Epithelial cell of esophagus (primary cell): Measurements from ENCODE around the gene GGA1.
A peak's percentile ranks its signal among the peaks of the same experiment; 100 is the strongest.
"Not testable (repeated sequence)": the region's sequence is repeated elsewhere in the genome, so short reads cannot be mapped to it uniquely, and the experiment has no call there.

Source experiments
- DNase-seq: peaks from one replicate; pipeline ENCODE4 v3.0.0; 2010; ENCODE audit warnings: low read depth
- H3K4me3 ChIP-seq: 2 replicates; pipeline ENCODE4 v1.5.1; 2011; ENCODE audit warnings: mild to moderate bottlenecking, low read length, control low read depth
- TF ChIP-seq, protein P1 (sequence below): IDR thresholded peaks from 2 replicates; pipeline ENCODE4 v1.5.1; 2011; ENCODE audit warnings: low read depth, mild to moderate bottlenecking, low read length, control low read depth, inconsistent platforms; ENCODE audit not compliant: insufficient read depth; ENCODE audit errors: missing control alignments

The GGA1 gene

DNA sequence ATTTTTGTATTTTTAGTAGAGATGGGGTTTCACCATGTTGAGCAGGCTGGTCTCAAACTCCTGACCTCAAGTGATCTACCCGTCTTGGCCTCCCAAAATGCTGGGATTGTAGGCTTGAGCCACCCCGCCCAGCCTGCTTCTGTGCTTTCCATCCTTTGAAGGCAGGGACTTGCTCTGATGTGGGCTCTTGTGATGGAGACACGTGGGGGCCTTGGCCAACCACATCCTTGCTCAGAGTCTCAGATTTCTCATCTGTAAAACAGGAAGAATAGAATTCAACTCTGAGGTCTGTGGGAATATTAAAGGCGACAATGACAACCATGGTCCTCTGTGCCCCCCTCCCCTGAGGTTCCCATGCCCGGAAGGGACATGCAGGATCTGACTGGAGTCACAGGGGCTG, 3.8 kb upstream of the GGA1 start:
- H3K4me3 ChIP-seq, result no peak overlapping the region
- TF ChIP-seq, protein P1, sequence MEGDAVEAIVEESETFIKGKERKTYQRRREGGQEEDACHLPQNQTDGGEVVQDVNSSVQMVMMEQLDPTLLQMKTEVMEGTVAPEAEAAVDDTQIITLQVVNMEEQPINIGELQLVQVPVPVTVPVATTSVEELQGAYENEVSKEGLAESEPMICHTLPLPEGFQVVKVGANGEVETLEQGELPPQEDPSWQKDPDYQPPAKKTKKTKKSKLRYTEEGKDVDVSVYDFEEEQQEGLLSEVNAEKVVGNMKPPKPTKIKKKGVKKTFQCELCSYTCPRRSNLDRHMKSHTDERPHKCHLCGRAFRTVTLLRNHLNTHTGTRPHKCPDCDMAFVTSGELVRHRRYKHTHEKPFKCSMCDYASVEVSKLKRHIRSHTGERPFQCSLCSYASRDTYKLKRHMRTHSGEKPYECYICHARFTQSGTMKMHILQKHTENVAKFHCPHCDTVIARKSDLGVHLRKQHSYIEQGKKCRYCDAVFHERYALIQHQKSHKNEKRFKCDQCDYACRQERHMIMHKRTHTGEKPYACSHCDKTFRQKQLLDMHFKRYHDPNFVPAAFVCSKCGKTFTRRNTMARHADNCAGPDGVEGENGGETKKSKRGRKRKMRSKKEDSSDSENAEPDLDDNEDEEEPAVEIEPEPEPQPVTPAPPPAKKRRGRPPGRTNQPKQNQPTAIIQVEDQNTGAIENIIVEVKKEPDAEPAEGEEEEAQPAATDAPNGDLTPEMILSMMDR, result no peak
- no peak for DNase-seq

DNA sequence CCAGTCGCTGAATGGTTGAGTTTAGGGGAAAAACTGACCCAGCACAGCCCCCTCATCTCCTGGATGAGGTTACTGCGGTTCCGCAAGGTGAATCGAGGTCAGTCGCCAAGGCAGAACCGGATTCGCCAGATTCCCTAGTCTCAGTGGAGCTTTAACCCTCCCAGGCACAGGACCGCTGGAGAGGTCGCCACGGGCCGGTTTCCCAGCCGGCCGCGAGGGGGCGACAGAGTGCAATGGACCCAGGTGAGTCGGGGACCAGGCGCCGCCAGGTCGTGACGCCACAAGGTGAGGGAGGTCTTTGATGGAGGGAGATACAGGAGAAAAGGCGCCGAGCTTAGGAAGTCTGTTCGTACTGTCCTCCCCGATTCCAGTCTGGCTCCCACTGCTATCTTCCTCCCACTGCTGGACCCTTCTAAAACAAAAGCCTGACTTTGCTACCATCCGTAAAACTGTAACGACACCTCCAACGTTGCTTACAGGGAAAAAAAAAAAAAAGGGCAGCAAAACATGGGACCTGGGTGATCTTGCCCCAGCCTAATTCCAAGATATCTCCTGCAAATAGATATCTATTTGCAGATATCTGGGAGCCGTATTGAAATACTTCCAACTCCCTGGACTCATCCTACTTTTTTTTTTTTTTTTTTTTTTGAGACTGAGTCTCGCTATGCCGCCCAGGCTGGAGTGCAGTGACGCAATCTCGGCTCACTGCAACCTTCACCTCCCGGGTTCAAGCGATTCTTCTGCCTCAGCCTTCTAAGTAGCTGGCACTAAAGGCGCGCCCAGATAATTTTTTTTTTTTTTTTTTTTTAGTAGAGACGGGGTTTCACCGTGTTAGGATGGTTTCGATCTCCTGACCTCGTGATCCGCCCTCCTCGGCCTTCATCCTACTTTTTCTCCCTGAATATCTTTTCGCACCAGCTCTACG, 1.4 kb upstream of the GGA1 start:
- H3K4me3 ChIP-seq, result peak overlapping the region; percentile 82
- DNase-seq, result peak; percentile 93
- TF ChIP-seq, protein P1, result peak; percentile 98

DNA sequence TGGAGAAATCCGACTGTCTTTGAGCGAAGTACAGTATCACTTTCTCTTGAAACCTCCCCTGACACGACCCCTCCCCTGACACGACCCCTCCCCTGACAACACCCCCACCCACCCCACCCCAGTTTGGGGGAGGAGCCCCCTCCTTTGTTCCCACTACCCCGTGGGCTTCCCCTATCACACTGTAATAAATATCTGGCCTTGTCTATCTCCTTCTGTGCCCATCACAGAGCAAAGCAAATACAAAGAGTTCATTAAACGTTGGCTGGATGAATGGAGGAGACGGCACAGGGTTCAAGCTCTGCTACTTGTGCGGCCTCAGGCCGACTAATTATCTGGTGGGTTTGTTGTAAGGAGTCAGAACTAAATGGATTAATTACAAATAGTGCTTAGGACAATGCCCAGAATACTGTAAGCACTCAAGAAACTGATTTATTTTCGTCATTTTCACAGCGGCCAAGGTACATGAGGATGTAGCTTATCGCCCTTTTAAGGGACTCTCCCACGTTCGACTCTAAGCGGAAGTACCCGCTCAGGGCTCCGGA, 628 bp upstream of the GGA1 start:
- TF ChIP-seq, protein P1, result no peak
- DNase-seq, result no peak
- H3K4me3 ChIP-seq, result peak overlapping the region; percentile 82

DNA sequence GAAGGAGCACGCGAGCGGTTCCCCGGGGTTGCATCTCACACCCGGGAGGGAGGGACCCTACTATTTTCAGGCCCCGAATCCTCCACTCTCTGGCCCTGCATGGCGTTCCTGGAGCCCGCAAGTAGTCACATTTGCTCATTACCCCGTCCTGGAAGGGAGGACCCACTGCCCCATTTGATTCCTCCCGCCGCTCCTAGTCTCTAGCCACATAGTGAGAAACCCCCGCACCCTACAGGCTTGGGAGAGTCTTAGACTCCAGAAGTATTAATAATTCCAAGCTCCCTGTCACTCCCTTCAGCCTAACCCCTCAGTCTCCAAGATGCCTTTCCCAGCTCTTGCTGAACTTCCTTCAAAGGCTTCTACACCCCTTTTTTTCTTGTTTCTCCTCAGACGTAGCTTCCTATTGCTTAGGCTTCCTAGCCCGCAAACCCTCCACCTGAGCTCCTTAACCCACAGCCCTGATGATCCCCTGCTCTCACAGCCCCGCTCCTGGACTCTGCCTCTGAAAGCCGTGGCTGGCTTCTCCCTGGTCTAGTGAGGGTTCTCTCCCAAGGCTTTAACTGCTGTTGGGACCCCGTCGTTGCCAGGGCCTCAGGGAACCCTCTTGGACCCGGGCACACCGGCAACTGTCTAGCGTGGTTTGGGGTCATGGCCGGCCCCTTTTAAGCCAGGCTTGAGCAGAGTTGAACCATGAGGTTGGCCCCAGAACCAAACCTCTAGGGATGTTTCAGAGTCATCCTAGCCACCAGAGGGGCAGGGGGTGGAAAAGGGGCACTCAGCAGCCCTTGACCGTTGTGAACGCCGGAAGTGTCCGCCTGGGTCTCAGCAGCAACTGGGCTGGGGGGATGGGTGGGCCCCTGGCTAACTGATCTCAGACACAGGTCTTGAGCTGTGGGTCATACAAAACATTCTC, 862 bp downstream of the GGA1 start:
- H3K4me3 ChIP-seq, result peak overlapping the region; percentile 82
- peak; percentile 27 for DNase-seq
- TF ChIP-seq, protein P1, result no peak

DNA sequence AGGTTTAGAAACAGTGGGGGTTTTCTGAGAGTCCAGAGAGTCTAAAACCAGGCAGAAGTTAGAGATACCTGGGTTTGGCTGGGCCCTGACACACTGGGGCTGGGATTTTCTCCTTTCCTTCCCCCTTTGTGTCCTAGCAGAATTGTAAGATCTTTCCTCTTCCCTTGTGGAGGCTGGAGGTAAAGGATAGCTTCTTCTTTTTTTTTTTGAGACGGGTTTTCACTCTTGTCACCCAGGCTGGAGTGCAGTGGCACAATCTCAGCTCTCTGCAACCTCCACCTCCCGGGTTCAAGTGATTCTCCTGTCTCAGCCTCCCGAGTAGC, 1.5 kb downstream of the GGA1 start:
- not testable (repeated sequence) for DNase-seq
- H3K4me3 ChIP-seq, result peak overlapping the region; percentile 82

DNA sequence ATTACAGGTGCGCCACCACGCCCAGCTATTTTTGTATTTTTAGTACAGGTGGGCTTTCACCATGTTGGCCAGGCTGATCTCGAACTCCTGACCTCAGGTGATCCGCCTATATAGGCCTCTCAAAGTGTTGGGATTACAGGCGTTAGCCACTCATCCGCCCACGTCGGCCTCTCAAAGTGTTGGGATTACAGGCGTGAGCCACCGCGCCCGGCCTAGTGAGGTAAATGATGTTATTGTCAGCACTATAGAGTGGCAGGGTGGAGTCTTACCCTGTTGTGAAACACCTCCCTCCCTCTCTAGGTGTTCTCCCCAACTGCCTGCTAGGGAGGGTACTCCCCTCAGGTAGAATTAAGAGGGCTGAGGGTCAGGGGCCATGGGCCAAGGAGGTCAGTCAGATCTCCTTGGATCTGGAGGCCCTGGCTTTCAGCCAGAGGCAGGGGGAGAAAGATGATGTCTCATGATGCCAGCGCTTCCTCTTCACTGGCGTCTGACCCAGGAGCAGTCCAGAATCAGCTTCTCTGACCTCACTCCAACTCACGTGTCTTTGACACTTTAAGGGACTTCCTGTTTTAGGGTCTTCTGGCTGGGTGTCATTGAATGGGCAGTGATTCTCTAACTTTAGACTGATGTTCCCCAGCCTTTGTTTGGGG, 2.0 kb downstream of the GGA1 start:
- DNase-seq, result peak; percentile 27
- TF ChIP-seq, protein P1, result no peak
- no peak overlapping the region for H3K4me3 ChIP-seq
